BLaER1 (cell line): ENCODE data around the gene SMPD3.

Experiments used
- H3K27ac ChIP-seq: shearing (Covaris generic); formaldehyde crosslinking; 2 replicates; pipeline ENCODE4 v1.8.1; 2022
- H3K27me3 ChIP-seq: shearing (Covaris generic); formaldehyde crosslinking; 2 replicates; pipeline ENCODE4 v1.8.1; 2022
- H3K36me3 ChIP-seq: shearing (Covaris generic); formaldehyde crosslinking; 2 replicates; pipeline ENCODE4 v1.8.1; 2022
- H3K4me1 ChIP-seq: shearing (Covaris generic); formaldehyde crosslinking; 2 replicates; pipeline ENCODE4 v1.8.1; 2022
- H3K4me2 ChIP-seq: shearing (Covaris generic); formaldehyde crosslinking; 2 replicates; pipeline ENCODE4 v1.8.1; 2022
- H3K4me3 ChIP-seq: shearing (Covaris generic); formaldehyde crosslinking; 2 replicates; pipeline ENCODE4 v1.8.1; 2022
- H3K9ac ChIP-seq: shearing (Covaris generic); formaldehyde crosslinking; 2 replicates; pipeline ENCODE4 v1.8.1; 2022
- H3K9me3 ChIP-seq: shearing (Covaris generic); formaldehyde crosslinking; 2 replicates; pipeline ENCODE4 v1.8.1; 2022
- H4K20me1 ChIP-seq: shearing (Covaris generic); formaldehyde crosslinking; 2 replicates; pipeline ENCODE4 v1.8.1; 2022
- Cebpa-rat ChIP-seq: shearing (Covaris generic); IDR thresholded peaks from 2 replicates; pipeline ENCODE4 v1.8.1; 2022

SMPD3 gene

GRCh38 chr16:68400083-68400923 lies 48.0 kb downstream of the SMPD3 start:
- no peaks in the 10 kb centered on the region for H3K36me3 ChIP-seq
- no peaks in the 10 kb centered on the region for H3K9me3 ChIP-seq
- H3K27me3 ChIP-seq: no peaks in the 10 kb centered on the region
- H3K27ac ChIP-seq: no peak overlapping the region
- TF ChIP-seq Cebpa-rat: no peak
- no peak overlapping the region for H3K4me2 ChIP-seq
- no peaks in the 10 kb centered on the region for H3K4me1 ChIP-seq
- no peak overlapping the region for H3K9ac ChIP-seq
- H3K4me3 ChIP-seq: no peak overlapping the region
- no peaks in the 10 kb centered on the region for H4K20me1 ChIP-seq

- Histone ChIP-seq H3K9ac (no peak overlapping the region), H3K36me3 (no peaks in the 10 kb centered on the region), H3K27me3 (no peaks in the 10 kb centered on the region), H3K4me2 (no peak overlapping the region), H3K27ac (no peak overlapping the region), H3K9me3 (no peaks in the 10 kb centered on the region), H4K20me1 (no peaks in the 10 kb centered on the region), H3K4me1 (no peaks in the 10 kb centered on the region), H3K4me3 (no peak overlapping the region)
- no peak for TF ChIP-seq Cebpa-rat
Measured at GRCh38 chr16:68399456-68399855, 48.9 kb downstream of the SMPD3 start.

- Histone ChIP-seq H3K9me3 (no peaks in the 10 kb centered on the region), H3K4me1 (no peaks in the 10 kb centered on the region), H3K27me3 (no peaks in the 10 kb centered on the region), H3K27ac (no peak overlapping the region), H3K36me3 (no peaks in the 10 kb centered on the region), H4K20me1 (no peaks in the 10 kb centered on the region), H3K4me2 (no peak overlapping the region), H3K4me3 (no peak overlapping the region), H3K9ac (no peak overlapping the region)
- TF ChIP-seq Cebpa-rat: no peak
Measured at GRCh38 chr16:68397710-68398201, 50.6 kb downstream of the SMPD3 start.

- H3K27me3 ChIP-seq: no peaks in the 10 kb centered on the region
- no peak overlapping the region for H3K4me2 ChIP-seq
- H3K36me3 ChIP-seq: no peaks in the 10 kb centered on the region
- H4K20me1 ChIP-seq: no peaks in the 10 kb centered on the region
- H3K27ac ChIP-seq: no peak overlapping the region
- no peak for TF ChIP-seq Cebpa-rat
- no peak overlapping the region for H3K9ac ChIP-seq
- H3K9me3 ChIP-seq: no peaks in the 10 kb centered on the region
- H3K4me3 ChIP-seq: no peak overlapping the region
- no peaks in the 10 kb centered on the region for H3K4me1 ChIP-seq
Measured at GRCh38 chr16:68396481-68396880, 51.8 kb downstream of the SMPD3 start.

GRCh38 chr16:68395815-68396214 lies 52.5 kb downstream of the SMPD3 start:
- TF ChIP-seq Cebpa-rat: no peak
- H3K27me3 ChIP-seq: no peaks in the 10 kb centered on the region

GRCh38 chr16:68395167-68395786 lies 53.0 kb downstream of the SMPD3 start:
- no peaks in the 10 kb centered on the region for H3K4me1 ChIP-seq
- H3K9ac ChIP-seq: no peak overlapping the region
- no peaks in the 10 kb centered on the region for H3K36me3 ChIP-seq
- no peaks in the 10 kb centered on the region for H3K27me3 ChIP-seq
- H3K4me2 ChIP-seq: no peak overlapping the region
- no peaks in the 10 kb centered on the region for H4K20me1 ChIP-seq
- H3K27ac ChIP-seq: no peak overlapping the region
- no peak overlapping the region for H3K4me3 ChIP-seq
- TF ChIP-seq Cebpa-rat: no peak
- H3K9me3 ChIP-seq: no peaks in the 10 kb centered on the region

More at GRCh38 chr16:68395815-68396214, 52.5 kb downstream of the SMPD3 start:
- Histone ChIP-seq H3K4me3 (no peak overlapping the region), H3K9me3 (no peaks in the 10 kb centered on the region), H3K9ac (no peak overlapping the region), H3K36me3 (no peaks in the 10 kb centered on the region), H3K4me2 (no peak overlapping the region), H3K4me1 (no peaks in the 10 kb centered on the region), H3K27ac (no peak overlapping the region), H4K20me1 (no peaks in the 10 kb centered on the region)

GRCh38 chr16:68393333-68393732 lies 55.0 kb downstream of the SMPD3 start:
- no peak overlapping the region for H3K27ac ChIP-seq
- no peak overlapping the region for H3K4me3 ChIP-seq
- no peak for TF ChIP-seq Cebpa-rat
- no peaks in the 10 kb centered on the region for H3K4me1 ChIP-seq
- H3K9ac ChIP-seq: no peak overlapping the region
- H3K27me3 ChIP-seq: no peaks in the 10 kb centered on the region
- H3K9me3 ChIP-seq: no peaks in the 10 kb centered on the region
- H4K20me1 ChIP-seq: no peaks in the 10 kb centered on the region
- H3K36me3 ChIP-seq: no peaks in the 10 kb centered on the region
- no peak overlapping the region for H3K4me2 ChIP-seq

- no peaks in the 10 kb centered on the region for H4K20me1 ChIP-seq
- no peaks in the 10 kb centered on the region for H3K9me3 ChIP-seq
- H3K27ac ChIP-seq: no peak overlapping the region
- TF ChIP-seq Cebpa-rat: no peak
- no peak overlapping the region for H3K4me3 ChIP-seq
- no peak overlapping the region for H3K4me2 ChIP-seq
- H3K36me3 ChIP-seq: no peaks in the 10 kb centered on the region
- H3K27me3 ChIP-seq: no peaks in the 10 kb centered on the region
- H3K9ac ChIP-seq: no peak overlapping the region
- peaks cover 2% of the 10 kb centered on the region; the same call in 1 of the 2 replicates for H3K4me1 ChIP-seq
Measured at GRCh38 chr16:68389750-68390371, 58.4 kb downstream of the SMPD3 start.

- H3K36me3 ChIP-seq: no peaks in the 10 kb centered on the region
- H3K4me2 ChIP-seq: no peak overlapping the region
- no peak overlapping the region for H3K4me3 ChIP-seq
- no peak overlapping the region for H3K27ac ChIP-seq
- no peak for TF ChIP-seq Cebpa-rat
- H4K20me1 ChIP-seq: no peaks in the 10 kb centered on the region
- H3K27me3 ChIP-seq: no peaks in the 10 kb centered on the region
- H3K9me3 ChIP-seq: no peaks in the 10 kb centered on the region
- peaks cover 6% of the 10 kb centered on the region; the same call in 1 of the 2 replicates for H3K4me1 ChIP-seq
- H3K9ac ChIP-seq: no peak overlapping the region
Measured at GRCh38 chr16:68389006-68389405, 59.3 kb downstream of the SMPD3 start.

GRCh38 chr16:68388124-68388523 lies 60.2 kb downstream of the SMPD3 start:
- H3K27ac ChIP-seq: no peak overlapping the region
- H3K4me2 ChIP-seq: no peak overlapping the region
- TF ChIP-seq Cebpa-rat: no peak
- H3K27me3 ChIP-seq: no peaks in the 10 kb centered on the region
- no peaks in the 10 kb centered on the region for H3K36me3 ChIP-seq
- no peak overlapping the region for H3K9ac ChIP-seq
- peaks cover 6% of the 10 kb centered on the region; the same call in 1 of the 2 replicates for H3K4me1 ChIP-seq
- H3K9me3 ChIP-seq: no peaks in the 10 kb centered on the region
- no peaks in the 10 kb centered on the region for H4K20me1 ChIP-seq
- no peak overlapping the region for H3K4me3 ChIP-seq
